ENCODE measurements around the gene CEP128.

GRCh38 chr14:80951491-80951890 is 10.0 kb upstream of the CEP128 start:
- TF ChIP-seq NFYB (CRISPR knock-in tag; conservative IDR thresholded peaks at IDR 0.05; ENCODE audit: low read depth) (no peak), CTCF (IDR thresholded peaks at IDR 0.05) (no peak), FOXK1 (CRISPR knock-in tag; IDR thresholded peaks at IDR 0.05) (no peak), MYBL2 (CRISPR knock-in tag; IDR thresholded peaks at IDR 0.05) (no peak)

Data from WTC11 (cell line).